Ectodermal cell (in vitro differentiated cells): Measurements from ENCODE around the gene IFNGR2.

Experiments used
- H3K27ac ChIP-seq: 2 replicates; pipeline ENCODE4 v1.7.0; 2013; ENCODE audit warnings: mild to moderate bottlenecking, low read depth, low read length; ENCODE audit not compliant: insufficient read depth, poor library complexity, severe bottlenecking
- H3K27me3 ChIP-seq: 2 replicates; pipeline ENCODE4 v1.7.0; 2013; ENCODE audit warnings: mild to moderate bottlenecking, low read length; ENCODE audit not compliant: insufficient read depth, control insufficient read depth, poor library complexity, severe bottlenecking
- H3K36me3 ChIP-seq: one replicate; pipeline ENCODE4 v1.7.0; 2013; ENCODE audit warnings: low read length; ENCODE audit not compliant: control insufficient read depth, insufficient read depth
- H3K4me1 ChIP-seq: one replicate; pipeline ENCODE4 v1.7.0; 2013; ENCODE audit warnings: low read length; ENCODE audit not compliant: control insufficient read depth, insufficient read depth
- H3K4me3 ChIP-seq: 2 replicates; pipeline ENCODE4 v1.7.0; 2013; ENCODE audit warnings: low read depth, low read length, control low read depth; ENCODE audit not compliant: insufficient read depth
- H3K9me3 ChIP-seq: 2 replicates; pipeline ENCODE4 v1.7.0; 2013; ENCODE audit warnings: mild to moderate bottlenecking, low read length, moderate library complexity; ENCODE audit not compliant: control insufficient read depth
- WGBS, 2 experiments: methylation state at CpG; one replicate each; pipeline ENCODE4 v1.1.7; 2013; ENCODE audit warnings: missing lambda C conversion rate in 2 of 2; 5-methylcytosine and 5-hydroxymethylcytosine counted together

Gene IFNGR2

GRCh38 chr21:33367309-33367973, 35.8 kb upstream of the IFNGR2 start:
- 91 to 97% methylated on average over 7 of the region's 7 CpGs for WGBS, 2 experiments
- Histone ChIP-seq H3K4me1 (no peaks in the 10 kb centered on the region), H3K27me3 (no peaks in the 10 kb centered on the region), H3K4me3 (no peak overlapping the region), H3K9me3 (no peaks in the 10 kb centered on the region), H3K27ac (no peak overlapping the region), H3K36me3 (no peaks in the 10 kb centered on the region)

GRCh38 chr21:33368124-33368523, 35.1 kb upstream of the IFNGR2 start:
- Histone ChIP-seq H3K4me1 (no peaks in the 10 kb centered on the region), H3K27ac (no peak overlapping the region), H3K36me3 (no peaks in the 10 kb centered on the region), H3K9me3 (no peaks in the 10 kb centered on the region), H3K4me3 (no peak overlapping the region), H3K27me3 (no peaks in the 10 kb centered on the region)
- 89 to 91% methylated on average over 4 of the region's 4 CpGs for WGBS, 2 experiments

- Histone ChIP-seq H3K4me1 (no peaks in the 10 kb centered on the region), H3K9me3 (no peaks in the 10 kb centered on the region), H3K4me3 (no peak overlapping the region), H3K36me3 (no peaks in the 10 kb centered on the region), H3K27ac (no peak overlapping the region), H3K27me3 (no peaks in the 10 kb centered on the region)
- 87 to 93% methylated on average over 3 of the region's 3 CpGs for WGBS, 2 experiments
These were observed 34.6 kb upstream of the IFNGR2 start for GRCh38 chr21:33368576-33368975.

- H3K27me3 ChIP-seq, result no peaks in the 10 kb centered on the region
- H3K4me1 ChIP-seq, result no peaks in the 10 kb centered on the region
- no peak overlapping the region for H3K4me3 ChIP-seq
- no peaks in the 10 kb centered on the region for H3K36me3 ChIP-seq
- no peak overlapping the region for H3K27ac ChIP-seq
- no peaks in the 10 kb centered on the region for H3K9me3 ChIP-seq
- 100% methylated on average over 1 of the region's 1 CpG for WGBS, 2 experiments
These were observed 33.6 kb upstream of the IFNGR2 start for GRCh38 chr21:33369586-33369985.

GRCh38 chr21:33370305-33370704, 32.9 kb upstream of the IFNGR2 start:
- WGBS, 2 experiments, result 86 to 96% methylated on average over 2 of the region's 2 CpGs
- no peaks in the 10 kb centered on the region for H3K36me3 ChIP-seq
- H3K27ac ChIP-seq, result no peak overlapping the region
- no peak overlapping the region for H3K4me3 ChIP-seq
- no peaks in the 10 kb centered on the region for H3K4me1 ChIP-seq
- H3K27me3 ChIP-seq, result no peaks in the 10 kb centered on the region
- H3K9me3 ChIP-seq, result no peaks in the 10 kb centered on the region

- 82 to 96% methylated on average over 3 of the region's 3 CpGs for WGBS, 2 experiments
- H3K27me3 ChIP-seq, result no peaks in the 10 kb centered on the region
- no peak overlapping the region for H3K27ac ChIP-seq
- no peaks in the 10 kb centered on the region for H3K36me3 ChIP-seq
- no peaks in the 10 kb centered on the region for H3K9me3 ChIP-seq
- no peak overlapping the region for H3K4me3 ChIP-seq
- H3K4me1 ChIP-seq, result no peaks in the 10 kb centered on the region
These were observed 31.8 kb upstream of the IFNGR2 start for GRCh38 chr21:33371366-33371765.

- Histone ChIP-seq H3K27me3 (no peaks in the 10 kb centered on the region), H3K4me1 (no peaks in the 10 kb centered on the region), H3K4me3 (no peak overlapping the region), H3K9me3 (no peaks in the 10 kb centered on the region), H3K27ac (no peak overlapping the region), H3K36me3 (no peaks in the 10 kb centered on the region)
- 91 to 94% methylated on average over 10 to 12 of the region's 12 CpGs for WGBS, 2 experiments
These were observed 30.6 kb upstream of the IFNGR2 start for GRCh38 chr21:33372582-33372981.

- WGBS, 2 experiments, result 86% methylated on average over 2 of the region's 2 CpGs
- no peaks in the 10 kb centered on the region for H3K9me3 ChIP-seq
- no peaks in the 10 kb centered on the region for H3K27me3 ChIP-seq
- no peaks in the 10 kb centered on the region for H3K4me1 ChIP-seq
- no peak overlapping the region for H3K4me3 ChIP-seq
- no peaks in the 10 kb centered on the region for H3K36me3 ChIP-seq
- H3K27ac ChIP-seq, result no peak overlapping the region
These were observed 29.8 kb upstream of the IFNGR2 start for GRCh38 chr21:33373451-33373850.

GRCh38 chr21:33374080-33374449, 29.1 kb upstream of the IFNGR2 start:
- no peak overlapping the region for H3K27ac ChIP-seq
- H3K36me3 ChIP-seq, result no peaks in the 10 kb centered on the region
- H3K9me3 ChIP-seq, result no peaks in the 10 kb centered on the region
- no peaks in the 10 kb centered on the region for H3K4me1 ChIP-seq
- no peaks in the 10 kb centered on the region for H3K27me3 ChIP-seq
- WGBS, 2 experiments, result 79 to 95% methylated on average over 2 of the region's 2 CpGs
- H3K4me3 ChIP-seq, result no peak overlapping the region

- no peaks in the 10 kb centered on the region for H3K9me3 ChIP-seq
- H3K27ac ChIP-seq, result no peak overlapping the region
- H3K4me1 ChIP-seq, result no peaks in the 10 kb centered on the region
- H3K27me3 ChIP-seq, result no peaks in the 10 kb centered on the region
- WGBS, 2 experiments, result 50 to 70% methylated on average over 3 to 4 of the region's 4 CpGs
- no peak overlapping the region for H3K4me3 ChIP-seq
- H3K36me3 ChIP-seq, result no peaks in the 10 kb centered on the region
These were observed 28.6 kb upstream of the IFNGR2 start for GRCh38 chr21:33374450-33375096.
